HL-60/S4 treated with retinoic acid at 250 ng/mL for 4 days and 3 days (cell line): ENCODE results near the gene SH3PXD2B.

Source experiments
- in situ Hi-C: fragments of 300-500 bp; cut with MboI; formaldehyde crosslinking; loops from 2 replicates; pipeline ENCODE4 v1.7.0; 2022; ENCODE audit warnings: low sequenced_read_pairs

SH3PXD2B gene

DNA sequence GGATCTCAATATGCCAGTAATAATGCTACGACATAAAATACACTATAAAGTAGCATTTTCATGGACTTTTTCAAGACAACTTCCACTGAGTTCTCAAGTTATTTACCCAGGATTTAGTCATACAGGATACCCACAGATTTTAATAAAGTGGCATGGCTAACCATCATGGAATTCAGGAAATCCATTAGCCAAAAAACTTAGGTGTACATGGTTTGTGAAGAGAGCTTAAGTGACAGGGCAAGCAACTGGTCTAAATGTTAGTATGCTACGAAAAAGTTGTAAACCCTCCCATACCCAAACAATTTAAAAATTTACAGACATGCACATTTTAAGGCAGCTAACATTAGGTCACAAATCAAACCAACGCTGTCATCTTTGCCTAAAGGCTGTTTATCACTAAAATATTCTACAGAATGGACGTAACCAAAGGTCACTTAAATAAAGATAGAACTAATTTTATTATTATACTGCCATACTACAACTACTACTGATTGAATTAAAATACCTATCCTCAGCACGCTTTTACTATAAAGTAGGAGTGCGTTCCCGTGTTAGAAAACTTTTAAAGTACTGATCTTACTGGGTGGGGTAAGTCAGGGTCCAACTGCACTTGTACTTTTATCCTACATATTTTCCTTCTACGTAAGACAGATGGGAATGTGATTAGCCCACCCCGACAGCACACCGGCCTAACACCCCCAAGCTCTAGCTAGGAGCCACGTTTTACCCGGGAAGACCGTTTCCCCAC is 171.9 kb downstream of the SH3PXD2B start:
- in situ Hi-C loops: loop anchor here (25.0 kb wide), 1 partner anchor 195 kb away; no protein-coding TSS in a partner anchor

DNA sequence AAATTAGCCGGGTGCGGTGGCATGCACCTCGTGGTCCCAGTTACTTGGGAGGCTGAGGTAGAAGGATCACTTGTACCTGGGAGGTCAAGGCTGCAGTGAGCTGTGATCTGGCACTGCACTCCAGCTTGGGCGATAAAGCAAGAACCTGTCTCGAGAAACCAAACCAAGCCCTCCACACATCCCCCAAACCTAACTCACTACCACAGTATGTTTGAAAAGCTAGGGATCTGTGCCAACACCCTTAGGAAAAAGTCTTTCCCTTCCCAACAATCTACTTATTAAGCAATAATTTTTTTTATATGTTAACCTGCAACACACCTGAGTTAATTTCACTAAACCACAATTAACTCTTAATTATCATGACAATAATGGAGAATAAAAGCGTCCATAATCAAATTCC is 173.0 kb downstream of the SH3PXD2B start:
- in situ Hi-C loops: loop anchor here (25.0 kb wide), 1 partner anchor 194 kb away; no protein-coding TSS in a partner anchor

DNA sequence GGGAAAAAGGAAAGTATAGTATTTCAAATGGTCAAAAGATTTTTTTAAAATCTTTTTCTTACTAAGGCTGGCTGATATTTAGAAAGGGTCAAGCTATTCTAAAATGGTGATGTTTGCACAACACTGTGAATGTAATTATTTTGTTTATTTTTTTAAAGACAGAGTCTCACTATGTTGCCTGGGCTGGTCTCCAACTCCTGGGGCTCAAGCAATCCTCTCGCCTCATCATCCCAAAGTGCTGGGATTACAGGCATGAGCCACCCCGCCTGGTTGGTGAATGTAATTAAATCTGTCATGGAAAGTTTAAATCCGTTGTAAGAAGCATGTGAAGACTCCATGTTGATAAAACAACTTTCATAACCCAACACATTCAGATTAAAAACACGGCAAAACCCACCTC is 173.4 kb downstream of the SH3PXD2B start:
- in situ Hi-C loops: loop anchor here (25.0 kb wide), 1 partner anchor 194 kb away; no protein-coding TSS in a partner anchor

DNA sequence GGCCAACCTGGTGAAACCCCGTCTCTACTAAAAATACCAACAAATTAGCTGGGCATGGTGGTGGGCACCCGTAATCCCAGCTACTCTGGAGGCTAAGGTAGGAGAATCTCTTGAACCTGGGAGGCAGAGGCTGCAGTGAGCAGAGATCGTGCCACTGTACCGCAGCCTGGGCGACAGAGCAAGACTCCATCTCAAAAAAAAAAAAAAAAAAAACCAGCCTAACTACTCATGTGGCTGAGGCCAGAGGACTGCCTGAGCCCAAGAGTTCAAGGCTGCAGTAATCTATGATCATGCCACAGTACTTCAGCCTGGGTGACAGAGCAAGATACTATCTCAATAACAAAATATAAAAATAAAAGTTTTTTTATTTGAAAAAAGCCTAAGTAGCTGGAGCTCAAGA is 174.0 kb downstream of the SH3PXD2B start:
- in situ Hi-C loops: loop anchor here (25.0 kb wide), 1 partner anchor 193 kb away; no protein-coding TSS in a partner anchor

DNA sequence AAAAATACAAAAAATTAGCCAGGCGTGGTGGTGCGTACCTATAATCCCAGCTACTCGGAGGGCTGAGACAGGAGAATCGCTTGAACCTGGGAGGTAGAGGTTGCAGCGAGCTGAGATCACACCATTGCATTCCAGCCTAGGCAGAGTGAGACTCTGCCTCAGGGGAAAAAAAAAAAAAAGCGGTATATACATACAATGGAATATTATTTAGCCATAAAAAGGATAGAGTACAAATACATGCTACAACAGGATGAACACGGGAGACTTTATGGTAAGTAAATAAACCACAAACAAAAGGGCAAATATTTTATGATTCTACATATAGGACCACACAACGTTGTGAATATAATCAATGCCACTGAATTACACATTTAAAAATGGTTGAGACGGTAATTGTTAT is 176.0 kb downstream of the SH3PXD2B start:
- in situ Hi-C loops: loop anchor here (25.0 kb wide), 1 partner anchor 191 kb away; no protein-coding TSS in a partner anchor

DNA sequence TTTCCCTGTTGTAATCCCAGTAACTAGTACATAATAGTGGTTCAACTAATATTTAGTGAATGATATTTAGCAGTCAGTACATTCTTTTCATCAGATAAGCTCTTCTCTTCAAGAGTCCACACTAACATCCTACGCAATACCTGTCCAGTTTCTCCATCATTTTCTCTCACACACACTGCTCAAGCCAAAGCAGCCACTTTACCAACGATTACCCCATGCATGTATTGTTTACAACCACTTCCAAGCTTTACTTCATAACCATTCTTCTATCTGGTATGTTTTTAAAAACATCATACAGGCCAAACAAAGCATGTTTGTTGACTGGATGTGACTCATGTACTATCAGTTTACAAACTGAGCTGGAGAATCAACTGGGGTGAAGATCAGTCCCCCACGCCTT is 178.1 kb downstream of the SH3PXD2B start:
- in situ Hi-C loops: loop anchor here (25.0 kb wide), 1 partner anchor 189 kb away; no protein-coding TSS in a partner anchor
